K562 (cell line): ENCODE data around the gene IL12RB2. TPM values are rescaled to one million over a fixed set of nuclear protein-coding genes. Genes with fewer than 3 reads are reported as not detected.
A peak's percentile ranks its signal among the peaks of the same experiment; 100 is the strongest.

Experiments
- BCL6 ChIP-seq: fragments of 250-450 bp; sonication (Bioruptor Pico); IDR thresholded peaks from 2 replicates; pipeline ENCODE4 v1.4.0; 2020
- CBX1 ChIP-seq: sonication (generic); IDR thresholded peaks from 2 replicates; pipeline ENCODE4 v1.6.1; 2016; ENCODE audit warnings: antibody characterized with exemption, low read depth, mild to moderate bottlenecking
- CEBPZ ChIP-seq: fragments of 150-350 bp; IDR thresholded peaks from 2 replicates; pipeline ENCODE4 v1.6.1; 2014; ENCODE audit warnings: low read depth, mild to moderate bottlenecking, low read length, borderline replicate concordance
- EWSR1 ChIP-seq: fragments of 450-650 bp; IDR thresholded peaks from 2 replicates; pipeline ENCODE4 v1.6.1; 2018; ENCODE audit warnings: borderline replicate concordance, mild to moderate bottlenecking, low read depth, moderate library complexity; ENCODE audit not compliant: partially characterized antibody
- FIP1L1 ChIP-seq: fragments of 200-400 bp; formaldehyde crosslinking; IDR thresholded peaks from 2 replicates; pipeline ENCODE4 v1.6.1; 2018; ENCODE audit warnings: mild to moderate bottlenecking, low read depth, low read length; ENCODE audit not compliant: poor library complexity, severe bottlenecking
- GABPB1 ChIP-seq: sonication (generic); formaldehyde crosslinking; IDR thresholded peaks from 2 replicates; pipeline ENCODE4 v1.8.0; 2022; ENCODE audit warnings: mild to moderate bottlenecking, missing genetic modification reagents
- NUFIP1 ChIP-seq: fragments of 450-650 bp; IDR thresholded peaks from 2 replicates; pipeline ENCODE4 v1.6.1; 2018; ENCODE audit not compliant: partially characterized antibody
- POLR2G ChIP-seq: fragments of 200-400 bp; formaldehyde crosslinking; IDR thresholded peaks from 2 replicates; pipeline ENCODE4 v1.6.1; 2017; ENCODE audit warnings: low read depth, mild to moderate bottlenecking, antibody characterized with exemption, low read length, moderate library complexity
- TEAD1 ChIP-seq, 2 experiments: fragments of 450-650 bp in 1 of 2; sonication (generic) in 1 of 2; formaldehyde crosslinking; IDR thresholded peaks; 2 replicates each; pipeline versions ENCODE4 v1.4.0 to v1.8.0; 2020 to 2022; ENCODE audit warnings: mild to moderate bottlenecking in 2 of 2, missing genetic modification reagents in 1 of 2
- ZNF197 ChIP-seq: fragments of 200-800 bp; sonication (Bioruptor generic); IDR thresholded peaks from 2 replicates; pipeline ENCODE4 v1.6.1; 2016; ENCODE audit warnings: low read depth, missing genetic modification characterization, missing compliant biosample characterization
- ZNF212 ChIP-seq: fragments of 450-650 bp; formaldehyde crosslinking; IDR thresholded peaks from 2 replicates; pipeline ENCODE4 v1.4.0; 2020; ENCODE audit warnings: mild to moderate bottlenecking
- polyA plus RNA-seq, 8 experiments: library from polyadenylated mRNA; depleted of rRNA in 4 of 8; stranded (reverse) in 5 of 8; unstranded in 3 of 8; fragments of >200 nt; fragmentation: Nextera tagmentation in 2 of 8; fragmentation: Illumina TruSeq in 1 of 8; extraction: Ambion mirVana in 2 of 8; extraction: Trizol in 1 of 8; gene quantifications; 2 replicates each; pipeline versions ENCODE4 v1.2.1 to v1.2.3, GENCODE V29; 2011 to 2014; ENCODE audit warnings: inconsistent platforms in 1 of 8, missing spikeins in 1 of 8
- total RNA-seq, 7 experiments: library from RNA; depleted of rRNA in 6 of 7; stranded (reverse); fragments of >200 nt in 6 of 7; fragmentation: Illumina TruSeq in 2 of 7; extraction: Trizol in 2 of 7; gene quantifications; 2 replicates each; pipeline versions ENCODE4 v1.2.1 to v1.2.3, GENCODE V29; 2011 to 2021; ENCODE audit warnings: low replicate concordance in 1 of 7
- TF ChIP-seq, protein P1 (sequence below): fragments of 450-650 bp; IDR thresholded peaks from 2 replicates; pipeline ENCODE4 v1.6.1; 2017; ENCODE audit warnings: mild to moderate bottlenecking, moderate library complexity
- TF ChIP-seq, protein P2 (sequence below), 3 experiments: fragments of 200-800 bp in 1 of 3; sonication (Bioruptor generic) in 1 of 3; sonication (generic) in 1 of 3; formaldehyde crosslinking in 1 of 3; IDR thresholded peaks; 2 replicates each; pipeline versions ENCODE4 v1.6.1 to v1.8.0; 2016 to 2022; ENCODE audit warnings: mild to moderate bottlenecking in 2 of 3, missing compliant biosample characterization in 2 of 3, missing genetic modification characterization in 2 of 3, missing genetic modification reagents in 1 of 3

IL12RB2 gene
- total and polyA plus RNA-seq, 9 of the 15 experiments (the other 6 are each of a cell fraction or from before 2014, with no cell fraction given), result 0.39 to 3.3 (median 1.9) TPM

GRCh38 chr1:67383999-67384638, 76.4 kb downstream of the IL12RB2 start (continued):
- TF ChIP-seq FIP1L1 (no peak), CBX1 (peak; percentile 22; the same call in 1 of the 2 replicates), GABPB1 (CRISPR knock-in tag) (no peak), EWSR1 (no peak), ZNF197 (CRISPR knock-in tag) (no peak), CEBPZ (peak; percentile 40; the same call in 1 of the 2 replicates), TEAD1 (CRISPR knock-in tag; IDR thresholded peaks at IDR 0.05) (no peak), POLR2G (no peak), BCL6 (CRISPR knock-in tag) (no peak), ZNF212 (CRISPR knock-in tag) (no peak), NUFIP1 (no peak)
- TF ChIP-seq, protein P1, sequence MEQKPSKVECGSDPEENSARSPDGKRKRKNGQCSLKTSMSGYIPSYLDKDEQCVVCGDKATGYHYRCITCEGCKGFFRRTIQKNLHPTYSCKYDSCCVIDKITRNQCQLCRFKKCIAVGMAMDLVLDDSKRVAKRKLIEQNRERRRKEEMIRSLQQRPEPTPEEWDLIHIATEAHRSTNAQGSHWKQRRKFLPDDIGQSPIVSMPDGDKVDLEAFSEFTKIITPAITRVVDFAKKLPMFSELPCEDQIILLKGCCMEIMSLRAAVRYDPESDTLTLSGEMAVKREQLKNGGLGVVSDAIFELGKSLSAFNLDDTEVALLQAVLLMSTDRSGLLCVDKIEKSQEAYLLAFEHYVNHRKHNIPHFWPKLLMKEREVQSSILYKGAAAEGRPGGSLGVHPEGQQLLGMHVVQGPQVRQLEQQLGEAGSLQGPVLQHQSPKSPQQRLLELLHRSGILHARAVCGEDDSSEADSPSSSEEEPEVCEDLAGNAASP, result no peak
- TF ChIP-seq, protein P2, sequence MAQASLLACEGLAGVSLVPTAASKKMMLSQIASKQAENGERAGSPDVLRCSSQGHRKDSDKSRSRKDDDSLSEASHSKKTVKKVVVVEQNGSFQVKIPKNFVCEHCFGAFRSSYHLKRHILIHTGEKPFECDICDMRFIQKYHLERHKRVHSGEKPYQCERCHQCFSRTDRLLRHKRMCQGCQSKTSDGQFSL (CRISPR knock-in tag; IDR thresholded peaks at IDR 0.05), result no peak
- TF ChIP-seq, protein P2 (tag; IDR thresholded peaks at IDR 0.05), result no peak
